Hypothalamus (tissue), 51 donors: ENCODE data around the gene SLC45A3.

Experiments used
- DNase-seq, 51 donors: peaks; one replicate each; lab custom pipeline; 2025; lab: John Stamatoyannopoulos, UW

SLC45A3 gene

DNA sequence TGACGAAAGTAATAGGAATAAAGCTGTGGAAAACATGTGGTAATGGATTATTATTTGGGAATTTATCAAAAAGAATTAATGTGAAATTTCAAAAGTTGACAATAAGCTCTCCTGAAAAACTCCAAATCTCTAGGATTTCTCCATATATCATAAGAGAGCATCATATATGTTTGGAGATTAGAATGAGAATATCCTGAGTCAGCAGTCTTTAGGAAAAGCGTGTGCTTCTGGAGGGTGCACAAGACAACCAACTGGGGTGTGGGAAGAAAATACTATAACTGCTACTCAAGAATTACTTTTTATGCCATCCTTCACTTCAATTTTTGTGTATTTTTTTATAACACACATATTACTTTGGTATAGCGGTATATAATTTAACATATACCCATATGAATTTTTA, 68.2 kb downstream of the SLC45A3 start:
- no peak for DNase-seq

GRCh38 chr1:205610901-205611466, 69.3 kb downstream of the SLC45A3 start:
- DNase-seq, result no peak

DNA sequence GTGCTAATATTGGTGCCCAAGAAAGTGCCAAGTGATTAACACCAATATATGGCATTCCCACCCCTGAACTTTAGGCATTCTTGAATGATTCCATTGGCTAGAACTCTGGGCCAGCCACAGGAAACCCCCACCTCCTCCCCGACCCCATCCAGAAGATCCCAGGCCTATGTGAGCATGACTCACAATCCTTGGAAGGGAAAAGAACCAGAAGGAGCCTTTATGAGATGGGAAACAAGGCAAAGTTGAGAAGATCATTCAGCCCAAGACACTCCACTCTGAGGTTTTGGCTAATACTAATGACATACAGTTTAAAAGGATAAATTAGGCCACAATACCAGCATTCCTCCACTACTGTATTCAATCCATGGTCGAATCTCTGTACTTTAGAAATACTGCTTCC, 70.3 kb downstream of the SLC45A3 start:
- no peak for DNase-seq
